B cell (primary cell): Measurements from ENCODE around the gene CSNK1G1.

Experiments used
- CTCF ChIP-seq: fragments of 200-600 bp; IDR thresholded peaks from one replicate; pipeline ENCODE4 v1.8.0; 2022; ENCODE audit warnings: antibody characterized with exemption, mild to moderate bottlenecking
- EZH2 ChIP-seq: IDR thresholded peaks from 2 replicates; pipeline ENCODE4 v1.6.1; 2012; ENCODE audit warnings: borderline replicate concordance, low read depth, mild to moderate bottlenecking, moderate library complexity, low read length; ENCODE audit not compliant: insufficient read depth, poor library complexity, severe bottlenecking

DNA sequence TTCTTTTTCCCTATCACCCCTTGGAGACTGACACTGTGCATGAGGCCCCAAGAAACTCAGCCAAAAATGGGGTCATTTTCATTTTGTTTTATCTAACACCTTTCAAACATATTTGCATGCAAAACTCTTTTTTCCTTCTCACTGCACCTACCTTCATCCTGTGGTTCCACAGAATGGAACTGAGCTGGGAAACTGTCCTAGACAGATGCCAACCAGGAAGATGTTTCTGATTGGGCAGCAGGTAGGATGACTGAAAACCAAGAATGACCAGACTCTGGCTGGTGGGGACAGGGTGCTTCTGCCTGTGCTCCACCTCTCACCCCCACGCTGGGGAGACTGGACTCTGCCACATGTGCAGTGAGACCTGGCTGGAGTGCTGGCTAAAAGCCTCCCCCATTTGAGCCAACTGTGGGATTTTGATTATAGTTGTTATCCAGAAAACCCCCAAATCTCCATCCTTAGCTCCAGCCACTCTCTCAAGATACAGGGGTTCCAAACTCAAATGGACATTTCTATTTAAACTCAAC lies 198.3 kb downstream of the CSNK1G1 start:
- TF ChIP-seq CTCF: no peak
- TF ChIP-seq EZH2: no peak
